ENCODE measurements around the gene PIEZO2.

DNA sequence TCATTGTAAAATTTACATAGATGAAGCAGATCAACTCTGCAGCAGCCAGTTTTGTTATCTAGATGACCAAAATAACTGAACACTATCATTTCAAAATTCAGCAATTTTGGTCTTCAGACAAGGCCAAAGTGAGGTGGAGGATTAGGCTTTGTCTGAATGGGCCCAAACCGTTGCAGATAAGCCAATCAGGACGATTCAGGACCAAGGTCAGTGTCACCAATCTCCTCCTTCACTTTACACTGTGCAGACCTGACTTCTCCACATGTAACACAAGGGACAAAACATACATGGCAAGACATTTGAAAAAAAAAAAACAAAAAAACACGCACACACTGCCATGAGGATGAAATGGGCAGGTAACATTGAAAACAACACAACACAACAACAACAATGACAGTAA lies 412.4 kb downstream of the PIEZO2 start:
- TF ChIP-seq, protein P1, sequence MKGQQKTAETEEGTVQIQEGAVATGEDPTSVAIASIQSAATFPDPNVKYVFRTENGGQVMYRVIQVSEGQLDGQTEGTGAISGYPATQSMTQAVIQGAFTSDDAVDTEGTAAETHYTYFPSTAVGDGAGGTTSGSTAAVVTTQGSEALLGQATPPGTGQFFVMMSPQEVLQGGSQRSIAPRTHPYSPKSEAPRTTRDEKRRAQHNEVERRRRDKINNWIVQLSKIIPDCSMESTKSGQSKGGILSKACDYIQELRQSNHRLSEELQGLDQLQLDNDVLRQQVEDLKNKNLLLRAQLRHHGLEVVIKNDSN (CRISPR knock-in tag; IDR thresholded peaks at IDR 0.05) = no peak
- TF ChIP-seq, protein P2, sequence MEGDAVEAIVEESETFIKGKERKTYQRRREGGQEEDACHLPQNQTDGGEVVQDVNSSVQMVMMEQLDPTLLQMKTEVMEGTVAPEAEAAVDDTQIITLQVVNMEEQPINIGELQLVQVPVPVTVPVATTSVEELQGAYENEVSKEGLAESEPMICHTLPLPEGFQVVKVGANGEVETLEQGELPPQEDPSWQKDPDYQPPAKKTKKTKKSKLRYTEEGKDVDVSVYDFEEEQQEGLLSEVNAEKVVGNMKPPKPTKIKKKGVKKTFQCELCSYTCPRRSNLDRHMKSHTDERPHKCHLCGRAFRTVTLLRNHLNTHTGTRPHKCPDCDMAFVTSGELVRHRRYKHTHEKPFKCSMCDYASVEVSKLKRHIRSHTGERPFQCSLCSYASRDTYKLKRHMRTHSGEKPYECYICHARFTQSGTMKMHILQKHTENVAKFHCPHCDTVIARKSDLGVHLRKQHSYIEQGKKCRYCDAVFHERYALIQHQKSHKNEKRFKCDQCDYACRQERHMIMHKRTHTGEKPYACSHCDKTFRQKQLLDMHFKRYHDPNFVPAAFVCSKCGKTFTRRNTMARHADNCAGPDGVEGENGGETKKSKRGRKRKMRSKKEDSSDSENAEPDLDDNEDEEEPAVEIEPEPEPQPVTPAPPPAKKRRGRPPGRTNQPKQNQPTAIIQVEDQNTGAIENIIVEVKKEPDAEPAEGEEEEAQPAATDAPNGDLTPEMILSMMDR (IDR thresholded peaks at IDR 0.05) = no peak
- TF ChIP-seq TEAD4 (CRISPR knock-in tag; IDR thresholded peaks at IDR 0.05) (no peak), ZNF281 (CRISPR knock-in tag; IDR thresholded peaks at IDR 0.05) (no peak), ESRRA (CRISPR knock-in tag; IDR thresholded peaks at IDR 0.05; ENCODE audit: borderline replicate concordance) (no peak), SP1 (CRISPR knock-in tag; conservative IDR thresholded peaks at IDR 0.05) (no peak), FOXP4 (CRISPR knock-in tag; IDR thresholded peaks at IDR 0.05) (no peak), ZBTB21 (CRISPR knock-in tag; IDR thresholded peaks at IDR 0.05; ENCODE audit: borderline replicate concordance) (no peak), MLX (CRISPR knock-in tag; IDR thresholded peaks at IDR 0.05) (no peak), CREB1 (CRISPR knock-in tag; IDR thresholded peaks at IDR 0.05) (no peak), ZNF121 (CRISPR knock-in tag; IDR thresholded peaks at IDR 0.05) (no peak), ZNF416 (CRISPR knock-in tag; IDR thresholded peaks at IDR 0.05) (no peak), TP53 (CRISPR knock-in tag; IDR thresholded peaks at IDR 0.05) (no peak)
- TF ChIP-seq, protein P3, sequence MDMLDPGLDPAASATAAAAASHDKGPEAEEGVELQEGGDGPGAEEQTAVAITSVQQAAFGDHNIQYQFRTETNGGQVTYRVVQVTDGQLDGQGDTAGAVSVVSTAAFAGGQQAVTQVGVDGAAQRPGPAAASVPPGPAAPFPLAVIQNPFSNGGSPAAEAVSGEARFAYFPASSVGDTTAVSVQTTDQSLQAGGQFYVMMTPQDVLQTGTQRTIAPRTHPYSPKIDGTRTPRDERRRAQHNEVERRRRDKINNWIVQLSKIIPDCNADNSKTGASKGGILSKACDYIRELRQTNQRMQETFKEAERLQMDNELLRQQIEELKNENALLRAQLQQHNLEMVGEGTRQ (CRISPR knock-in tag; IDR thresholded peaks at IDR 0.05) = no peak
